ENCODE measurements around the gene NRG2.

- TF ChIP-seq CTCF (IDR thresholded peaks at IDR 0.05; ENCODE audit: low read depth, low read length) (no peak), POLR2A (IDR thresholded peaks at IDR 0.05; ENCODE audit: extremely low read depth, insufficient read length) (no peak), MYC (IDR thresholded peaks at IDR 0.05; ENCODE audit: low read depth, low read length) (no peak)
- TF ChIP-seq, protein P1, sequence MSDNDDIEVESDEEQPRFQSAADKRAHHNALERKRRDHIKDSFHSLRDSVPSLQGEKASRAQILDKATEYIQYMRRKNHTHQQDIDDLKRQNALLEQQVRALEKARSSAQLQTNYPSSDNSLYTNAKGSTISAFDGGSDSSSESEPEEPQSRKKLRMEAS (IDR thresholded peaks at IDR 0.05; ENCODE audit: low read depth, low read length): no peak
Measured at GRCh38 chr5:140017397-140018095, 25.6 kb downstream of the NRG2 start.

All from NB4 (cell line).